HL-60 (cell line): ENCODE measurements around the gene JAM2.
"Not testable (repeated sequence)": the region's sequence is repeated elsewhere in the genome, so short reads cannot be mapped to it uniquely, and the experiment has no call there.

ENCODE experiments used
- DNase-seq, 2 experiments: peaks; one replicate each; pipeline ENCODE4 v3.0.0-alpha.2; 2010 to 2020; ENCODE audit warnings: low read depth in 1 of 2, low spot score in 1 of 2
- H3K27ac ChIP-seq: fragments of 250-450 bp; sonication (Bioruptor Pico); replicated peaks from 2 replicates; pipeline ENCODE4 v1.5.1; 2020; ENCODE audit warnings: mild to moderate bottlenecking, moderate library complexity
- H3K27me3 ChIP-seq: fragments of 250-450 bp; sonication (Bioruptor Pico); 2 replicates; pipeline ENCODE4 v1.5.1; 2021; ENCODE audit warnings: mild to moderate bottlenecking, moderate library complexity; ENCODE audit not compliant: insufficient read depth, poor library complexity, severe bottlenecking
- H3K4me3 ChIP-seq: replicated peaks from 2 replicates; pipeline ENCODE4 v1.5.1; 2011; ENCODE audit warnings: mild to moderate bottlenecking, control low read depth, low read length; ENCODE audit not compliant: insufficient read depth
- GABPA ChIP-seq: IDR thresholded peaks from 2 replicates; pipeline ENCODE4 v1.6.1; 2012; ENCODE audit warnings: low read depth
- POLR2AphosphoS5 ChIP-seq: IDR thresholded peaks from 2 replicates; pipeline ENCODE4 v1.6.1; 2012; ENCODE audit warnings: low read depth
- SPI1 ChIP-seq: IDR thresholded peaks from 2 replicates; pipeline ENCODE4 v1.6.1; 2012; ENCODE audit warnings: low read depth, mild to moderate bottlenecking, borderline replicate concordance
- TF ChIP-seq, protein P1 (sequence below): IDR thresholded peaks from 2 replicates; pipeline ENCODE4 v1.6.1; 2012; ENCODE audit warnings: low read depth; ENCODE audit not compliant: insufficient replicate concordance
- TF ChIP-seq, protein P2 (sequence below): IDR thresholded peaks from one replicate; pipeline ENCODE4 v1.5.1; 2011; ENCODE audit warnings: low read length, control low read depth, inconsistent platforms; ENCODE audit not compliant: insufficient read depth

Gene JAM2

DNA sequence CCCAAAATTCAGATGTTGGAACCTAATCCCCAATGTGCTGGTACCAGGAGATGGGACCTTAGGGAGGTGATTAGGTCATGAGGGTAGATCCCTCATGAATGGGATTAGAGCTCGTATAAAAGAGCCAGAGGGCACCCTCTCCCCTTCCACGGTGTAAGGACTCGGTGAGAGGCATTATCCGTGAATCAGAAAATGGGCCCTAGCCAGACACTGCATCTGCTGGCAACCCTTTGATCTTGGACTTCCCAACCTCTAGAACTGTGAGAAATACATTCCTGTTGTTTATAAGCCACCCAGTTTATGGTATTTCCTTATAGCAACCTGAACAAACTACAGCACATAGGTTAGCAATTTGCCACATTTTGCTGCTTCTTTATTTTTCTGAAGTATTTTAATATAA lies 14.5 kb upstream of the JAM2 start:
- Histone ChIP-seq H3K4me3 (no peak overlapping the region), H3K27ac (no peak overlapping the region), H3K27me3 (no peaks in the 10 kb centered on the region)
- DNase-seq = no peak
- TF ChIP-seq POLR2AphosphoS5 (no peak), SPI1 (no peak), GABPA (no peak)
- TF ChIP-seq, protein P1, sequence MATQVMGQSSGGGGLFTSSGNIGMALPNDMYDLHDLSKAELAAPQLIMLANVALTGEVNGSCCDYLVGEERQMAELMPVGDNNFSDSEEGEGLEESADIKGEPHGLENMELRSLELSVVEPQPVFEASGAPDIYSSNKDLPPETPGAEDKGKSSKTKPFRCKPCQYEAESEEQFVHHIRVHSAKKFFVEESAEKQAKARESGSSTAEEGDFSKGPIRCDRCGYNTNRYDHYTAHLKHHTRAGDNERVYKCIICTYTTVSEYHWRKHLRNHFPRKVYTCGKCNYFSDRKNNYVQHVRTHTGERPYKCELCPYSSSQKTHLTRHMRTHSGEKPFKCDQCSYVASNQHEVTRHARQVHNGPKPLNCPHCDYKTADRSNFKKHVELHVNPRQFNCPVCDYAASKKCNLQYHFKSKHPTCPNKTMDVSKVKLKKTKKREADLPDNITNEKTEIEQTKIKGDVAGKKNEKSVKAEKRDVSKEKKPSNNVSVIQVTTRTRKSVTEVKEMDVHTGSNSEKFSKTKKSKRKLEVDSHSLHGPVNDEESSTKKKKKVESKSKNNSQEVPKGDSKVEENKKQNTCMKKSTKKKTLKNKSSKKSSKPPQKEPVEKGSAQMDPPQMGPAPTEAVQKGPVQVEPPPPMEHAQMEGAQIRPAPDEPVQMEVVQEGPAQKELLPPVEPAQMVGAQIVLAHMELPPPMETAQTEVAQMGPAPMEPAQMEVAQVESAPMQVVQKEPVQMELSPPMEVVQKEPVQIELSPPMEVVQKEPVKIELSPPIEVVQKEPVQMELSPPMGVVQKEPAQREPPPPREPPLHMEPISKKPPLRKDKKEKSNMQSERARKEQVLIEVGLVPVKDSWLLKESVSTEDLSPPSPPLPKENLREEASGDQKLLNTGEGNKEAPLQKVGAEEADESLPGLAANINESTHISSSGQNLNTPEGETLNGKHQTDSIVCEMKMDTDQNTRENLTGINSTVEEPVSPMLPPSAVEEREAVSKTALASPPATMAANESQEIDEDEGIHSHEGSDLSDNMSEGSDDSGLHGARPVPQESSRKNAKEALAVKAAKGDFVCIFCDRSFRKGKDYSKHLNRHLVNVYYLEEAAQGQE = no peak
- TF ChIP-seq, protein P2, sequence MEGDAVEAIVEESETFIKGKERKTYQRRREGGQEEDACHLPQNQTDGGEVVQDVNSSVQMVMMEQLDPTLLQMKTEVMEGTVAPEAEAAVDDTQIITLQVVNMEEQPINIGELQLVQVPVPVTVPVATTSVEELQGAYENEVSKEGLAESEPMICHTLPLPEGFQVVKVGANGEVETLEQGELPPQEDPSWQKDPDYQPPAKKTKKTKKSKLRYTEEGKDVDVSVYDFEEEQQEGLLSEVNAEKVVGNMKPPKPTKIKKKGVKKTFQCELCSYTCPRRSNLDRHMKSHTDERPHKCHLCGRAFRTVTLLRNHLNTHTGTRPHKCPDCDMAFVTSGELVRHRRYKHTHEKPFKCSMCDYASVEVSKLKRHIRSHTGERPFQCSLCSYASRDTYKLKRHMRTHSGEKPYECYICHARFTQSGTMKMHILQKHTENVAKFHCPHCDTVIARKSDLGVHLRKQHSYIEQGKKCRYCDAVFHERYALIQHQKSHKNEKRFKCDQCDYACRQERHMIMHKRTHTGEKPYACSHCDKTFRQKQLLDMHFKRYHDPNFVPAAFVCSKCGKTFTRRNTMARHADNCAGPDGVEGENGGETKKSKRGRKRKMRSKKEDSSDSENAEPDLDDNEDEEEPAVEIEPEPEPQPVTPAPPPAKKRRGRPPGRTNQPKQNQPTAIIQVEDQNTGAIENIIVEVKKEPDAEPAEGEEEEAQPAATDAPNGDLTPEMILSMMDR = no peak

DNA sequence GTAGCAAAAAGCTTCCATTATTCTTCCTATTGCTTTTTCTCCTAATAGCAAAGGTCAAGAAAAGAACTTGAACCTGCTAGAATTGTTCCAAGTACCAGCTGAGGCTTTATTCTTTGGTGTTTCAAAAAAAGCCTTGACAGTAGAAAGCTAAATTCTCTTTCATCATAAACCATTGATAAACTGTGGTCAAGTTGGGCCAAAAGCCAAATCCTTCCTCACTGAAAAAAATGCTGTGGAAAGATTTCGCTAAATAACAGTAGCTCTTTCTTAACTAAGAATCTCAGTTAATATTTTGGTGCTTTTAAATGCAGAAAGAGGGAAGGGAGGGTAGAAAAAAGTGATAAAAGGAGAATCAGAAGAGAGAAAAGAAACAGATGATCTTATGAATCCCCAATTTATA lies 14.0 kb upstream of the JAM2 start:
- Histone ChIP-seq H3K27ac (no peak overlapping the region), H3K4me3 (no peak overlapping the region), H3K27me3 (no peaks in the 10 kb centered on the region)
- TF ChIP-seq GABPA = no peak
- TF ChIP-seq SPI1 = no peak
- no peak for DNase-seq

DNA sequence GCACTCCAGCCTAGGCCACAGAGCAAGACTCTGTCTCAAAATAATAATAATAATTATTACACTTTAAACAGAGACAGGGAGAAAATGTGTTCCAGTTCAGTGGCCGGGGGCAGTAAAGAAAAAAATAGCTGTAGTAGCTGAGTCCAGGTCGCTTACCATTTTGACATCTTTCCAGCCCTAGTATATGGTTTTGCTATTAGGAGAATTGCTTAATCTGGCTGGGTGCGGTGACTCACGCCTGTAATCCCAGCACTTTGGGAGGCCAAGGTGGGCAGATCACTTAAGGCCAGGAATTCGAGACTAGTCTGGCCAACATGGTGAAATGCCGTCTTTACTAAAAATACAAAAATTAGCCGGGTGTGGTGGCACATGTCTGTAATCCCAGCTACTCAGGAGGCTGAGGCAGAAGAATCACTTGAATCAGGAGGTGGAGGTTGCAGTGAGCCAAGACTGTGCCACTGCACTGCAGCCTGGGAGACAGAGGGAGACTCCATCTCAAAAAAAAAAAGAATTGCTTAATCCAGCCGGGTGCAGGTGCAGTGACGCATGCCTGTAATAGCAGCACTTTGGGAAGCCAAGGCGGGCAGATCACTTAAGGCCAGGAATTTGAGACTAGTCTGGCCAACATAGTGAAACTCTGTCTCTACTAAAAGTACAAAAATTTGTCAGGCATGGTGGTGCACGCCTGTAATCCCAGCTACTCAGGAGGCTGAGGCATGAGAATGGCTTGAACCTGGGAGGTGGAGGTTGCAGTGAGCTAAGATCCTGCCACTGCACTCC lies 13.1 kb upstream of the JAM2 start:
- not testable (repeated sequence) for H3K4me3 ChIP-seq, DNase-seq, H3K27me3 ChIP-seq, H3K27ac ChIP-seq

DNA sequence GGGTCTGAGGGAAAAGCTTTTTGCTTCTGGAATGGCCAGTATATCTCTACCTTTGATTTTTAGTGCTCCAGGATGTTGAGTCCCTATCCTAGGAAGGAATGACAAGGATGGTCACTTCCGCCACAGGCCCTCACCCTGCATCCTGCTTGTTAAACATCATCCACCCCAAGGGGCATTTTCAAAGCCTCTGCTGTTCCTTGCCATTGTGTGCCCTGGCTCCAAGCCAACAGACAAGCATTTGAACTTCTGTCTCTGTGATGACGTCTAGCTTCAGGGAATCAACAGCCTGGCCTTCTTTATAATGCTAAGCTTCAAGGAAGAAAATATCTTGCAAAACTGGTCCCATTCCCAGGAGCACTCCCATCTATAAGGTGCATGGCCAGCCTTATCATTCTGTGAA lies 12.3 kb upstream of the JAM2 start:
- H3K27ac ChIP-seq = no peak overlapping the region
- DNase-seq = no peak
- H3K27me3 ChIP-seq = no peaks in the 10 kb centered on the region
- no peak overlapping the region for H3K4me3 ChIP-seq
- TF ChIP-seq POLR2AphosphoS5 (no peak), GABPA (no peak), SPI1 (no peak)
- TF ChIP-seq, protein P1 = no peak
- TF ChIP-seq, protein P2 = no peak

DNA sequence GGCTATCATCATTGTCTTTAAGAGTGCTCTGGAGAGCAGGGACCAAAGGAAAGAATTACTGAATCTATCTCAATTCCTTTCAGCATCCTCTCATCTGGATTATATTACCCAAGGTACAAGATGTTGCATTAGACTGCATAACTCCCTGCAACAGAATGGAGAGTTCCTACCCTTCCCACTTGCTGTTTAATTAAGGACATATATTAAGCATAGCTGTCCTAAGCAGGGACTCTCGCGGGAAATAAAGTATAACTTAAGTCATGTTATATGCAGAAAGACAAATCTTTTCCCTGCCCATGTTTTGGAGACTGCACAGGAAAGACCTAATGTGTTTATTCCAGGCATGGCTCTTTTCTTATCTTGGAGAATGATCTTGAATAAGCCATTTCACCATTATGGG lies 6.8 kb upstream of the JAM2 start:
- no peak for DNase-seq
- Histone ChIP-seq H3K27me3 (no peaks in the 10 kb centered on the region), H3K27ac (no peak overlapping the region), H3K4me3 (no peak overlapping the region)
- no peak for TF ChIP-seq SPI1
- TF ChIP-seq, protein P1 = no peak
- no peak for TF ChIP-seq GABPA
- TF ChIP-seq, protein P2 = no peak
- no peak for TF ChIP-seq POLR2AphosphoS5
